Heart left ventricle (tissue), 13 donors: ENCODE measurements around the gene NAPSA.

Source experiments
- CTCF ChIP-seq, 12 donors: fragments of 200-600 bp; sonication (generic) in 4 of 12; IDR thresholded peaks; one replicate each; pipeline versions ENCODE4 v1.5.0 to v1.8.0; 2018 to 2022; ENCODE audit warnings: antibody characterized with exemption in 12 of 12, mild to moderate bottlenecking in 5 of 12
- POLR2A ChIP-seq, 2 donors: fragments of 450-650 bp; IDR thresholded peaks; one replicate each; pipeline ENCODE4 v1.6.1; 2017; ENCODE audit warnings: antibody characterized with exemption in 2 of 2, mild to moderate bottlenecking in 2 of 2, moderate library complexity in 2 of 2
- donor health status: ischemic (EF 13 %, LVEDD 7.1; RV severe dilation, severe dysfunction).
- donor health status: DM: no; HTN: yes; CAD: no.
- donor health status: DM: no; HTN: no; CAD: no.
- donor health status: ischemic (EF 25% LVEDD 6.9; RV normal size, moderate dysfunction).
- donor health status: ischemic (EF 25% LVEDD 5.7; RV mildly dilated, moderate dysfunction).
- donor health status: ischemic (EF 35%, LVEDD 5.7; RV mildly dilated, moderate dysfunction).
- donor health status: nonischemic (EF 11% LVEDD 7.7; RV severe dilation, severe dysfunction).
- donor health status: DM: yes; HTN: yes; CAD: no.
- donor health status: PGD.
- donor health status: ischemic (EF 29% LVEDD 5.4; RV normal size, mild dysfunction).
- donor health status: nonischemic (EF 23%, LVEDD 6.1; RV moderate dilation, normal function).

- TF ChIP-seq CTCF (IDR thresholded peaks at IDR 0.05) = no peak
- no peak for TF ChIP-seq POLR2A (IDR thresholded peaks at IDR 0.05)
These were observed 4.0 kb downstream of the NAPSA start for GRCh38 chr19:50361290-50362029.
